ENCODE results near the gene TCEAL3.
"Not testable (repeated sequence)": the region's sequence is repeated elsewhere in the genome, so short reads cannot be mapped to it uniquely, and the experiment has no call there.

Gene TCEAL3

GRCh38 chrX:103607364-103608305 is at the start of gene TCEAL3:
Gene TCEAL3, plus strand, starts transcription at chrX:103607963. Its CDS starts 1,102 bp downstream, at chrX:103609065.
- no peak for DNase-seq (ENCODE audit: low read depth in 2 of 2, low spot score in 1 of 2)

GRCh38 chrX:103560256-103560655 is 47.5 kb upstream of the TCEAL3 start:
- no peak for DNase-seq (ENCODE audit: low read depth in 2 of 2, low spot score in 1 of 2)

GRCh38 chrX:103562801-103563200 is 45.0 kb upstream of the TCEAL3 start:
- DNase-seq (ENCODE audit: low read depth in 2 of 2, low spot score in 1 of 2) = no peak

- DNase-seq (ENCODE audit: low read depth in 2 of 2, low spot score in 1 of 2) = no peak
Observed at GRCh38 chrX:103565197-103565596, 42.6 kb upstream of the TCEAL3 start.

GRCh38 chrX:103565752-103566151 is 42.0 kb upstream of the TCEAL3 start:
- DNase-seq (ENCODE audit: low read depth in 2 of 2, low spot score in 1 of 2) = no peak

- DNase-seq (ENCODE audit: low read depth in 2 of 2, low spot score in 1 of 2) = no peak
Observed at GRCh38 chrX:103571121-103571520, 36.6 kb upstream of the TCEAL3 start.

- no peak for DNase-seq (ENCODE audit: low read depth in 2 of 2, low spot score in 1 of 2)
Observed at GRCh38 chrX:103571726-103572125, 36.0 kb upstream of the TCEAL3 start.

GRCh38 chrX:103573202-103573601 is 34.6 kb upstream of the TCEAL3 start:
- DNase-seq (ENCODE audit: low read depth in 2 of 2, low spot score in 1 of 2) = no peak

- no peak for DNase-seq (ENCODE audit: low read depth in 2 of 2, low spot score in 1 of 2)
Observed at GRCh38 chrX:103584596-103584995, 23.2 kb upstream of the TCEAL3 start.

- peak in 1 of 2 donors; percentile 26 for DNase-seq (ENCODE audit: low read depth in 2 of 2, low spot score in 1 of 2)
Observed at GRCh38 chrX:103585411-103586313, 22.1 kb upstream of the TCEAL3 start, which contains the start of gene TCEAL4. Gene TCEAL4, plus strand, starts transcription at chrX:103585515. Its CDS starts 1,161 bp downstream, at chrX:103586676.

- DNase-seq (ENCODE audit: low read depth in 2 of 2, low spot score in 1 of 2) = no peak
Observed at GRCh38 chrX:103586314-103586646, 21.5 kb upstream of the TCEAL3 start.

- no peak for DNase-seq (ENCODE audit: low read depth in 2 of 2, low spot score in 1 of 2)
Observed at GRCh38 chrX:103586659-103587058, 21.1 kb upstream of the TCEAL3 start.

- DNase-seq (ENCODE audit: low read depth in 2 of 2, low spot score in 1 of 2) = not testable (repeated sequence)
Observed at GRCh38 chrX:103592295-103592694, 15.5 kb upstream of the TCEAL3 start.

- DNase-seq (ENCODE audit: low read depth in 2 of 2, low spot score in 1 of 2) = not testable (repeated sequence)
Observed at GRCh38 chrX:103595202-103595601, 12.6 kb upstream of the TCEAL3 start.

GRCh38 chrX:103608306-103608963 is 672 bp downstream of the TCEAL3 start:
- DNase-seq (ENCODE audit: low read depth in 2 of 2, low spot score in 1 of 2) = no peak

GRCh38 chrX:103610282-103610681 is 2.5 kb downstream of the TCEAL3 start:
- DNase-seq (ENCODE audit: low read depth in 2 of 2, low spot score in 1 of 2) = no peak

GRCh38 chrX:103613362-103613890 is 5.7 kb downstream of the TCEAL3 start:
- no peak for DNase-seq (ENCODE audit: low read depth in 2 of 2, low spot score in 1 of 2)

GRCh38 chrX:103614999-103615398 is 7.2 kb downstream of the TCEAL3 start:
- DNase-seq (ENCODE audit: low read depth in 2 of 2, low spot score in 1 of 2) = no peak

- DNase-seq (ENCODE audit: low read depth in 2 of 2, low spot score in 1 of 2) = no peak
Observed at GRCh38 chrX:103615781-103616371, 8.1 kb downstream of the TCEAL3 start.

- DNase-seq (ENCODE audit: low read depth in 2 of 2, low spot score in 1 of 2) = no peak
Observed at GRCh38 chrX:103616676-103617186, 9.0 kb downstream of the TCEAL3 start.
